MM.1S (cell line): Measurements from ENCODE around the gene SLC24A3.

Experiments
- EZH2 ChIP-seq: fragments of 300-600 bp; sonication (generic); optimal IDR thresholded peaks from 2 replicates; pipeline ENCODE3; 2017; ENCODE audit warnings: low read depth, mild to moderate bottlenecking, antibody characterized with exemption, low read length, mixed read lengths
- TF ChIP-seq, protein P1 (sequence below): fragments of 300-600 bp; sonication (generic); IDR thresholded peaks from 2 replicates; pipeline ENCODE4 v1.5.1; 2016; ENCODE audit warnings: antibody characterized with exemption, low read length, mixed read lengths

DNA sequence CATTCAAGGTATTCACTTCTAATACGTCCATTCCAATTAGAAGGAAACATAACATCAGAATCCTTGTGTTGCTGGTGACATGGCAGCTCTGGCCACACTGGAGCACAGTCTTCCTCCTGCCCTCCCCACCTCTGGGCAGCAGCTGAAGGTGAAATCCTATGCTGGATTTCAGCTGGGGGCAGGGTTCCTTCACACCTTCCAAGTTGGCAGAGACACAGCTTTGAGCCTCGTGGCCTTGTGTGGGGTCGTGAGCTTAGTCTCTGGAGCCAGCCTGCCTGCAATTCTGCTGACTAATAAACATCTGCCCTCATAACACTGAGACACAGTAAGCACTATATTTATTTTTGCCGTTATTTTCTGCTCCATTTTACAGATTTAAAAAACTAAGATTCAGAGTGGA is 326.7 kb downstream of the SLC24A3 start:
- TF ChIP-seq, protein P1, sequence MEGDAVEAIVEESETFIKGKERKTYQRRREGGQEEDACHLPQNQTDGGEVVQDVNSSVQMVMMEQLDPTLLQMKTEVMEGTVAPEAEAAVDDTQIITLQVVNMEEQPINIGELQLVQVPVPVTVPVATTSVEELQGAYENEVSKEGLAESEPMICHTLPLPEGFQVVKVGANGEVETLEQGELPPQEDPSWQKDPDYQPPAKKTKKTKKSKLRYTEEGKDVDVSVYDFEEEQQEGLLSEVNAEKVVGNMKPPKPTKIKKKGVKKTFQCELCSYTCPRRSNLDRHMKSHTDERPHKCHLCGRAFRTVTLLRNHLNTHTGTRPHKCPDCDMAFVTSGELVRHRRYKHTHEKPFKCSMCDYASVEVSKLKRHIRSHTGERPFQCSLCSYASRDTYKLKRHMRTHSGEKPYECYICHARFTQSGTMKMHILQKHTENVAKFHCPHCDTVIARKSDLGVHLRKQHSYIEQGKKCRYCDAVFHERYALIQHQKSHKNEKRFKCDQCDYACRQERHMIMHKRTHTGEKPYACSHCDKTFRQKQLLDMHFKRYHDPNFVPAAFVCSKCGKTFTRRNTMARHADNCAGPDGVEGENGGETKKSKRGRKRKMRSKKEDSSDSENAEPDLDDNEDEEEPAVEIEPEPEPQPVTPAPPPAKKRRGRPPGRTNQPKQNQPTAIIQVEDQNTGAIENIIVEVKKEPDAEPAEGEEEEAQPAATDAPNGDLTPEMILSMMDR, result no peak
- no peak for TF ChIP-seq EZH2
